Body of pancreas (tissue), 4 donors: ENCODE data around the gene ARF1. TPM values are rescaled to one million over a fixed set of nuclear protein-coding genes. Genes with fewer than 3 reads are reported as not detected.

Experiments
- ATAC-seq: fragments of 150-250 bp; one replicate; pipeline ENCODE4 v1.9.1; 2016
- DNase-seq, 4 donors: peaks; one replicate each; pipeline ENCODE4 v3.0.0-alpha.2; 2019
- H3K27ac ChIP-seq, 4 donors: fragments of 200-600 bp; sonication (generic); 1 replicate in 3 of 4; 2 replicates in 1 of 4; pipeline versions ENCODE4 v1.5.1 to v1.6.1; 2016 to 2019; ENCODE audit warnings: mild to moderate bottlenecking in 1 of 4, mixed read lengths in 1 of 4, moderate library complexity in 1 of 4
- H3K27me3 ChIP-seq, 2 donors: fragments of 200-600 bp; sonication (generic); one replicate each; pipeline ENCODE4 v1.6.0; 2016; ENCODE audit warnings: mild to moderate bottlenecking in 1 of 2
- H3K36me3 ChIP-seq, 2 donors: fragments of 200-600 bp; sonication (generic); replicated peaks in 1 of 2; 2 replicates each; pipeline ENCODE4 v1.5.1; 2016; ENCODE audit warnings: low read depth in 2 of 2; ENCODE audit not compliant: insufficient read depth in 1 of 2
- H3K4me1 ChIP-seq: fragments of 200-600 bp; sonication (generic); one replicate; pipeline ENCODE4 v1.6.0; 2016
- H3K4me3 ChIP-seq, 2 donors: fragments of 200-600 bp; sonication (generic); 1 replicate in 1 of 2; 2 replicates in 1 of 2; pipeline ENCODE4 v1.5.1; 2016 to 2019
- H3K9me3 ChIP-seq, 3 donors: fragments of 200-600 bp; sonication (generic); 1 replicate in 2 of 3; 2 replicates in 1 of 3; pipeline ENCODE4 v1.5.1; 2016
- CTCF ChIP-seq, 7 experiments: fragments of 450-650 bp in 4 of 7; fragments of 200-600 bp in 3 of 7; sonication (generic) in 3 of 7; IDR thresholded peaks; one replicate each; pipeline ENCODE4 v1.5.1; 2016 to 2019; ENCODE audit warnings: antibody characterized with exemption in 7 of 7
- POLR2A ChIP-seq, 3 donors: fragments of 450-650 bp; IDR thresholded peaks; one replicate each; pipeline ENCODE4 v1.6.1; 2016; ENCODE audit warnings: antibody characterized with exemption in 3 of 3, mild to moderate bottlenecking in 2 of 3
- WGBS, 2 donors: methylation state at CpG; one replicate each; pipeline ENCODE4 v1.1.5; 2017; 5-methylcytosine and 5-hydroxymethylcytosine counted together
- intact Hi-C: fragments of 100-400 bp; cut with DNase I; formaldehyde crosslinking; loops from one replicate; pipeline ENCODE4 v1.15.1; 2023
- total RNA-seq, 2 donors: library from RNA; depleted of rRNA; stranded (reverse); fragments of >200 nt; gene quantifications; one replicate each; pipeline ENCODE4 v1.1.0, GENCODE V29; 2016

Gene ARF1
- total RNA-seq, 2 donors from 2014 or later: 158 to 203 TPM

GRCh38 chr1:228139406-228139930 is 57.0 kb downstream of the ARF1 start:
- intact Hi-C loops: no loop called here

GRCh38 chr1:228139931-228140723 is 57.6 kb downstream of the ARF1 start, which contains the start of gene GUK1:
Gene GUK1, plus strand, starts transcription at chr1:228140279. Its CDS starts 24 bp downstream, at chr1:228140303.
- WGBS, 2 donors: 0% methylated on average over 5 to 53 of the region's 95 CpGs
- Histone ChIP-seq H3K9me3 (no peaks in the 10 kb centered on the region), H3K4me1 (peaks cover 36% of the 10 kb centered on the region), H3K27me3 (no peaks in the 10 kb centered on the region), H3K4me3 (peak within 1 kb of the TSS; percentile 57 to 79), H3K27ac (peak within 1 kb of the TSS; percentile 92 to 98 (median 97)), H3K36me3 (no peaks in the 10 kb centered on the region)
- TF ChIP-seq POLR2A (IDR thresholded peaks at IDR 0.05) (peak; percentile 95 to 98 (median 97)), CTCF (IDR thresholded peaks at IDR 0.05) (peak in 6 of 7 experiments; percentile 21 to 71 (median 64))
- intact Hi-C loops: no loop called here
- ATAC-seq (peak; percentile 92), DNase-seq (peak; percentile 100)

More at GRCh38 chr1:228139406-228139930, 57.0 kb downstream of the ARF1 start:
- no peaks in the 10 kb centered on the region for H3K36me3 ChIP-seq
- DNase-seq: no peak
- no peaks in the 10 kb centered on the region for H3K27me3 ChIP-seq
- peaks cover 34% of the 10 kb centered on the region for H3K4me1 ChIP-seq
- no peaks in the 10 kb centered on the region for H3K9me3 ChIP-seq
- TF ChIP-seq CTCF (IDR thresholded peaks at IDR 0.05) (no peak), POLR2A (IDR thresholded peaks at IDR 0.05) (no peak)
- WGBS, 2 donors: 17 to 35% methylated on average over 22 to 30 of the region's 30 CpGs
- no peak overlapping the region for H3K4me3 ChIP-seq
- H3K27ac ChIP-seq: peak overlapping the region; percentile 92 to 98 (median 97)
- ATAC-seq: no peak

- peaks cover 36% of the 10 kb centered on the region for H3K4me1 ChIP-seq
- ATAC-seq (no peak), DNase-seq (no peak)
- no peaks in the 10 kb centered on the region for H3K27me3 ChIP-seq
- 0 to 1% methylated on average over 5 to 23 of the region's 25 CpGs for WGBS, 2 donors
- H3K27ac ChIP-seq: peak overlapping the region; percentile 92 to 98 (median 97)
- intact Hi-C loops: no loop called here
- no peaks in the 10 kb centered on the region for H3K9me3 ChIP-seq
- peaks cover 0 to 3% of the 10 kb centered on the region in 2 donors for H3K36me3 ChIP-seq
- TF ChIP-seq CTCF (IDR thresholded peaks at IDR 0.05): no peak
- TF ChIP-seq POLR2A (IDR thresholded peaks at IDR 0.05): no peak
- H3K4me3 ChIP-seq: peak overlapping the region; percentile 57 to 79
These were observed 58.3 kb downstream of the ARF1 start for GRCh38 chr1:228140724-228141225.

GRCh38 chr1:228141226-228142044 is 58.9 kb downstream of the ARF1 start:
- 9 to 24% methylated on average over 18 to 27 of the region's 27 CpGs for WGBS, 2 donors
- Histone ChIP-seq H3K4me3 (peak overlapping the region; percentile 57 to 79), H3K4me1 (peaks cover 36% of the 10 kb centered on the region), H3K27ac (peak overlapping the region; percentile 92 to 98 (median 97)), H3K9me3 (no peaks in the 10 kb centered on the region), H3K27me3 (no peaks in the 10 kb centered on the region), H3K36me3 (peaks cover 0 to 7% of the 10 kb centered on the region in 2 donors)
- intact Hi-C loops: no loop called here
- TF ChIP-seq CTCF (IDR thresholded peaks at IDR 0.05): no peak
- TF ChIP-seq POLR2A (IDR thresholded peaks at IDR 0.05): no peak
- ATAC-seq (no peak), DNase-seq (peak; percentile 59 to 75 (median 65))
